ENCODE measurements around the gene DYNLT4.
"Not testable (repeated sequence)": the region's sequence is repeated elsewhere in the genome, so short reads cannot be mapped to it uniquely, and the experiment has no call there.

The DYNLT4 gene

GRCh38 chr1:44842486-44842861 lies 35.3 kb upstream of the DYNLT4 start:
- TF ChIP-seq CTCF (IDR thresholded peaks at IDR 0.05; ENCODE audit: low read depth, low read length), result no peak
- no peak for DNase-seq (ENCODE audit: low read depth)

GRCh38 chr1:44839576-44839975 lies 32.4 kb upstream of the DYNLT4 start:
- no peak for TF ChIP-seq POLR2A (IDR thresholded peaks at IDR 0.05; ENCODE audit: extremely low read depth, insufficient read length)
- TF ChIP-seq MAX (IDR thresholded peaks at IDR 0.05; ENCODE audit: low read depth, low read length), result no peak
- no peak for TF ChIP-seq MYC (IDR thresholded peaks at IDR 0.05; ENCODE audit: low read depth, low read length)
- TF ChIP-seq CTCF (IDR thresholded peaks at IDR 0.05; ENCODE audit: low read depth, low read length), result no peak
- no peak overlapping the region for H3K4me3 ChIP-seq (ENCODE audit: low read depth, low read length)
- no peak for DNase-seq (ENCODE audit: low read depth)

More at GRCh38 chr1:44842486-44842861, 35.3 kb upstream of the DYNLT4 start:
- no peak overlapping the region for H3K4me3 ChIP-seq (ENCODE audit: low read depth, low read length)

- not testable (repeated sequence) for DNase-seq (ENCODE audit: low read depth)
Measured at GRCh38 chr1:44838294-44838693, 31.1 kb upstream of the DYNLT4 start.

GRCh38 chr1:44835738-44836675 lies 28.9 kb upstream of the DYNLT4 start:
- no peak overlapping the region for H3K4me3 ChIP-seq (ENCODE audit: low read depth, low read length)
- TF ChIP-seq MYC (IDR thresholded peaks at IDR 0.05; ENCODE audit: low read depth, low read length), result no peak
- TF ChIP-seq CTCF (IDR thresholded peaks at IDR 0.05; ENCODE audit: low read depth, low read length), result peak; percentile 84
- TF ChIP-seq POLR2A (IDR thresholded peaks at IDR 0.05; ENCODE audit: extremely low read depth, insufficient read length), result no peak
- TF ChIP-seq MAX (IDR thresholded peaks at IDR 0.05; ENCODE audit: low read depth, low read length), result no peak
- DNase-seq (ENCODE audit: low read depth), result peak; percentile 82

More at GRCh38 chr1:44838294-44838693, 31.1 kb upstream of the DYNLT4 start:
- H3K4me3 ChIP-seq (ENCODE audit: low read depth, low read length), result not testable (repeated sequence)

GRCh38 chr1:44834328-44834727 lies 27.2 kb upstream of the DYNLT4 start:
- TF ChIP-seq POLR2A (IDR thresholded peaks at IDR 0.05; ENCODE audit: extremely low read depth, insufficient read length) (no peak), MAX (IDR thresholded peaks at IDR 0.05; ENCODE audit: low read depth, low read length) (no peak), CTCF (IDR thresholded peaks at IDR 0.05; ENCODE audit: low read depth, low read length) (no peak), MYC (IDR thresholded peaks at IDR 0.05; ENCODE audit: low read depth, low read length) (no peak)
- H3K4me3 ChIP-seq (ENCODE audit: low read depth, low read length), result no peak overlapping the region
- no peak for DNase-seq (ENCODE audit: low read depth)

GRCh38 chr1:44832056-44832705 lies 25.0 kb upstream of the DYNLT4 start:
- no peak for DNase-seq (ENCODE audit: low read depth)
- H3K4me3 ChIP-seq (ENCODE audit: low read depth, low read length), result no peak overlapping the region
- TF ChIP-seq CTCF (IDR thresholded peaks at IDR 0.05; ENCODE audit: low read depth, low read length) (no peak), MAX (IDR thresholded peaks at IDR 0.05; ENCODE audit: low read depth, low read length) (no peak), POLR2A (IDR thresholded peaks at IDR 0.05; ENCODE audit: extremely low read depth, insufficient read length) (no peak), MYC (IDR thresholded peaks at IDR 0.05; ENCODE audit: low read depth, low read length) (no peak)

All from NB4 (cell line).